ENCODE data around the gene AGO1. TPM values are rescaled to one million over a fixed set of nuclear protein-coding genes. Genes with fewer than 3 reads are reported as not detected.
"Not testable (repeated sequence)": the region's sequence is repeated elsewhere in the genome, so short reads cannot be mapped to it uniquely, and the experiment has no call there.

Gene AGO1
- total and polyA plus RNA-seq, 10 of the 15 experiments (the other 5 are each of a cell fraction or from before 2014, with no cell fraction given): 1.8 to 24.0 (median 8.1) TPM

GRCh38 chr1:35873243-35873750 lies 9.7 kb upstream of the AGO1 start:
- TF ChIP-seq SP1 (IDR thresholded peaks at IDR 0.05; ENCODE audit: low read depth, low read length) (no peak), JUND (IDR thresholded peaks at IDR 0.05; ENCODE audit: low read depth, low read length) (no peak), E4F1 (IDR thresholded peaks at IDR 0.05; ENCODE audit: borderline replicate concordance, partially characterized antibody) (no peak), SUPT20H (IDR thresholded peaks at IDR 0.05; ENCODE audit: borderline replicate concordance, control insufficient read depth, low read depth, low read length) (no peak), ATF7 (IDR thresholded peaks at IDR 0.05; ENCODE audit: low read depth) (no peak), HDAC6 (IDR thresholded peaks at IDR 0.05; ENCODE audit: unreplicated experiment) (no peak)
- no peaks in the 10 kb centered on the region for H3K9me3 ChIP-seq (replicated peaks; ENCODE audit: control insufficient read depth, insufficient read depth, low read length)
- ChIA-PET CTCF (interaction anchor here (1.0 to 1.7 kb wide), 2 partner anchors 10 to 11 kb away, joined by 3 to 7 read pairs; partner anchors contain the start of gene AGO1), POLR2A (interaction anchor here (1.0 kb wide), 1 partner anchor 12 kb away, joined by 3 read pairs; no protein-coding TSS in a partner anchor), RAD21 (ENCODE audit: unreplicated experiment) (no interaction called here), SMC1A (ENCODE audit: uncharacterized antibody, unreplicated experiment) (interaction anchor here (0.6 to 1.2 kb wide), 3 partner anchors 22 to 68 kb away, joined by 3 to 4 read pairs (median 3); no protein-coding TSS in a partner anchor)
- no peak overlapping the region for H3K9ac ChIP-seq (ENCODE audit: control insufficient read depth, insufficient read depth, low read length)
- H3K36me3 ChIP-seq (ENCODE audit: control insufficient read depth in 2 of 2, insufficient read depth in 2 of 2, low read length in 1 of 2): no peaks in the 10 kb centered on the region
- H3K27me3 ChIP-seq (replicated peaks in 1 of 2; ENCODE audit: control insufficient read depth in 2 of 2, insufficient read depth in 2 of 2, low read length in 1 of 2): no peaks in the 10 kb centered on the region
- no peaks in the 10 kb centered on the region; the same call in 1 of the 2 replicates for H3K4me1 ChIP-seq (ENCODE audit: control insufficient read depth, insufficient read depth, low read length)
- H3K4me2 ChIP-seq (ENCODE audit: control insufficient read depth, insufficient read depth): no peak overlapping the region
- in situ Hi-C loops (cut with MboI) (no loop called here), intact Hi-C loops (cut with micrococcal nuclease; ENCODE audit: unreplicated experiment) (no loop called here)
- H2AFZ ChIP-seq (ENCODE audit: control insufficient read depth, low read depth, low read length): no peak overlapping the region
- WGBS (ENCODE audit: insufficient coverage, insufficient replicate concordance, low lambda C conversion rate, missing lambda C conversion rate): 58% methylated on average over 4 of the region's 4 CpGs
- DNase-seq (ENCODE audit: low read depth, low spot score) (no peak), FAIRE-seq (peak; percentile 18), ATAC-seq (peak; percentile 41; the same call in 2 of the 3 replicates)
- no peaks in the 10 kb centered on the region for H4K20me1 ChIP-seq (ENCODE audit: control insufficient read depth, insufficient read depth)
- no TSS peak for BruUV-seq (replicated peaks)
- H3K4me3 ChIP-seq: no peak overlapping the region
- H3K27ac ChIP-seq (ENCODE audit: control insufficient read depth, insufficient read depth): no peak overlapping the region
- no peaks in the 10 kb centered on the region for H3K79me2 ChIP-seq (ENCODE audit: control insufficient read depth, insufficient read depth, low read length)

- H3K4me2 ChIP-seq (ENCODE audit: control insufficient read depth, insufficient read depth); H3K9ac ChIP-seq (ENCODE audit: control insufficient read depth, insufficient read depth, low read length); FAIRE-seq; in situ Hi-C loops (cut with MboI); RAD21 ChIA-PET (ENCODE audit: unreplicated experiment); H3K27me3 ChIP-seq (replicated peaks in 1 of 2; ENCODE audit: control insufficient read depth in 2 of 2, insufficient read depth in 2 of 2, low read length in 1 of 2); H3K27ac ChIP-seq (ENCODE audit: control insufficient read depth, insufficient read depth); H3K4me1 ChIP-seq (ENCODE audit: control insufficient read depth, insufficient read depth, low read length); BruUV-seq (replicated peaks); H2AFZ ChIP-seq (ENCODE audit: control insufficient read depth, low read depth, low read length); H3K4me3 ChIP-seq; H4K20me1 ChIP-seq (ENCODE audit: control insufficient read depth, insufficient read depth); H3K36me3 ChIP-seq (ENCODE audit: control insufficient read depth in 2 of 2, insufficient read depth in 2 of 2, low read length in 1 of 2); intact Hi-C loops (cut with micrococcal nuclease; ENCODE audit: unreplicated experiment); DNase-seq (ENCODE audit: low read depth, low spot score); H3K79me2 ChIP-seq (ENCODE audit: control insufficient read depth, insufficient read depth, low read length); POLR2A ChIA-PET; H3K9me3 ChIP-seq (replicated peaks; ENCODE audit: control insufficient read depth, insufficient read depth, low read length); ATAC-seq: not testable (repeated sequence)
- WGBS (ENCODE audit: insufficient coverage, insufficient replicate concordance, low lambda C conversion rate, missing lambda C conversion rate): 39% methylated on average over 4 of the region's 4 CpGs
- ChIA-PET SMC1A (ENCODE audit: uncharacterized antibody, unreplicated experiment) (interaction anchor here (0.7 to 1.6 kb wide), 2 partner anchors 11 to 59 kb away, joined by 3 read pairs; no protein-coding TSS in a partner anchor), CTCF (interaction anchor here (1.7 kb wide), 1 partner anchor 9 kb away, joined by 7 read pairs; the partner anchor contains the start of gene AGO1)
Observed at GRCh38 chr1:35874115-35874514, 8.9 kb upstream of the AGO1 start.
